HG03571 (cell line): ENCODE measurements around the gene SERINC5.
"Not testable (repeated sequence)": the region's sequence is repeated elsewhere in the genome, so short reads cannot be mapped to it uniquely, and the experiment has no call there.

Experiments used
- ATAC-seq: cut with Tn5 transposase; IDR thresholded peaks from one replicate; pipeline ENCODE4 v1.9.1; 2021; ENCODE audit not compliant: unreplicated experiment

Gene SERINC5

DNA sequence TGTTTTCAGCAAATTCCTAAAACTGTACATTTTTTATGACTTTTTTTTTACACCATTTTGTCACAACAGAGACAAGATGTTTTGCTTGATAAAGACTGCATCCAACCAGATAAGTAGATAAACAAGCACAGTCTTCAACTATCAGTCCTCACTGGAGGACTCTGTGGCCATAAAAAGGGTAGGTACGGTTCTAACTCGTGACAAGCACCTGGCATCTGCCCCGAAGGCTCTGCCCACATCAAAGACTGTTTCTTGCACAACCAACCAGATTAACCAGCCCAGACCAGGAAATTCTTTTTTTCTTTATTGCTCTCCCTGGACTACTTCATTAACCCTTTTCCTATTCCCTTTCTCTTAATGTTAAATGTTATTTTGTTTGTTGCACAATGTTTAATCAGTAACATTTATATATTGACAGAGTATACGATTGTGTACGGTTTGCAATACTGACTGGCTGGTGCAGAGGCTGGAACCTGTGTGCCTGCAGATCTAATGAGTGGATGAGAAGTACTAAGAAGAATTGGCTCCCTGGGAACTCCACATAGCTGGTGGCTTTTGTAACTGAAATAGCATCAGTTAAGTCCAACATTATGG is 74.1 kb downstream of the SERINC5 start:
- ATAC-seq: no peak

DNA sequence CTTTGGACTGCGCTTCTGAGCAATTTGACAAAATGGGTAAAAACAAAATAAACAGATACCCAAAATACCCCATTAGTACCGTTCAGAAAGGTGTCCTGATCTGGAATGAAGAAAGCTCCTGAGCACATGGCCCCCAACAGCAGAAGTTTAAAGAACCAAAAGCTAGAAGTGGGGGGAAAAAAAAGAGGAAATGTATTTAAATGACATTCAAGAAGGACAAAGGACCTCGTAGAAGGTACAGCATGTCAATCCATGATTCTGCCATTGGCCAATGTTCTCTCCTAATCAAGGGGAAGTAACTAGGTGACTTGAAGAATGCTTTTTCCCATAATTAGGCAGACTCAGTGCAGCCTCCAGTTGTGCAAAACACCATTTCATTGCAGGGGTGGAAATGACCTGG is 78.6 kb downstream of the SERINC5 start:
- no peak for ATAC-seq

DNA sequence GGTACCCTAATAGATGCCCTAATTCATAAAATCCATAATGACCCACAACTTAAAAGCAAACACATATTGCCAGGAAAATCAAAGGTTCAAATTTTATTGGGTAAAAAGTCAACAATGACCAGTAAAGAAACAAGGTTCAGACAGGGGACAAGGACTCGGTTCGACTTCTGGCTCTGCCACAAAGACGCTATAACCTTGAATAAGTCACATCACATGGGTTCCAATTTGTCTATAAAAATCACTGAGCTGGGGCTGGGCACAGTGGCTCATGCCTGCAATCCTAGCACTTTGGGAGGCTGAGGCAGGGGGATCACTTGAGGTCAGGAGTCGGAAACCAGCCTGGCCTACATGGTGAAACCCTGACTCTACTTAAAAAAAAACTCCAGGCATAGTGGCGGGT is 80.5 kb downstream of the SERINC5 start:
- ATAC-seq: no peak

DNA sequence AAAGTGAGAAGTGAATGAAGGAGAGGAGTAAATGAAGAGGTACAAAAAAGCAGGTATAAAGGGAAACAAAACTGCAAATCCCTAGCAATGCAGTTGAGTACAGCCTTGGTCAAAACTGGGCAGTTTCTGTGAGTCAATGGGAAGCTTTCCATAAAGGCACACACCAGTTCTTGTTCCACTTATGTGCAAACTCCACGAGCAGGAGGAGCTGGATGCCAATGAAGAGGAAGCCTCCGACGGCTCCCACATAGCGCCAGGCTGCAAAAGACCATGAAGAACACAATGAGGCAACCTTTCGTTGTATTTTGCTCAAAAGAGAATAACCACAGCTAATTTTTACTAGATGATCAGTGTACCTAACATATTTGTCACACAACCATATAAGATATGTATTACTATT is 81.1 kb downstream of the SERINC5 start:
- ATAC-seq: no peak

DNA sequence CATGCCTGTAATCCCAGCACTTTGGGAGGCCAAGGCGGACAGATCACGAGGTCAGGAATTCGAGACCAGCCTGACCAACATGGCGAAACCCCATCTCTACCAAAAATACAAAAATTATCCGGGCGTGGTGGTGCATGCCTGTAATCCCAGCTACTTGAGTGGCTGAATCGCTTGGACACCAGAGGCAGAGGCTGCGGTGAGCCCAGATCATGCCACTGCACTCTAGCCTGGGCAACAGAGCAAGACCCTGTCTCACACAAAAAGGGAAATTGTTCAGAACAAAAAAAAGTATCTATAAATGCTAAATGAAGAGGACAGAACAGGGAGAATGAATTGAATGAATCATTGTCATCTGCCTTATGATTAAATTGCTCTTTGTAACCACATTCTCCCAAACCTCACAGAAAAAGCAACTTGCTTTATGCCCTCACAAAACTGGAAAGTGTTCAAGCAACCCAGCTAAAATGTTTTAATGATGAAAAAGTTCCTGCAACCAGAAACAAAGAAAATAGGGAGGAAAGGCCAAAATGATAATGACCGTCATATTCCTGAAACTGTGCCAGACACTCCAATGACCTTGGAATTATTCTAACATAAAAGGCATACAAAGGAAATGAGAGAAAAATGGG is 83.7 kb downstream of the SERINC5 start:
- no peak for ATAC-seq

DNA sequence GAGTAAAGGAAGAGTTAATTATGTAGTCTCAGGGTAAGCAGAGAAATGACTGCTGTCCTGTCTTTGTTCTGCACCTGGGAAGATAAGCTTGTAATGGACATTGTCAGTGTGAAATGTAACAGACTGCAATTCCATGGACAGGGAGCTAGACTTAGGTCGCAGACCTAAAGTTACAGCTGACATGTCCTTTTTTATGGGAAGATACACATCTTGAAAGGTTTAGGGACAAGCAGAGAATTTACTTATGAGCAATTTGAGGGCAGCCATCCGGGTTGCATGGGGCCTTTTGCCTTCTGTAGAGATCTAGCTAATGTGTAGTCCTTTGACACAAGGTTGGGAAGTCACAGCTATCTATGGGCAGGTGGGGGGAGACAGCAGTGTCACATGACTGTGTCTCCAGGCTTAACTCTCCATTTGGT is 85.7 kb downstream of the SERINC5 start:
- no peak for ATAC-seq

DNA sequence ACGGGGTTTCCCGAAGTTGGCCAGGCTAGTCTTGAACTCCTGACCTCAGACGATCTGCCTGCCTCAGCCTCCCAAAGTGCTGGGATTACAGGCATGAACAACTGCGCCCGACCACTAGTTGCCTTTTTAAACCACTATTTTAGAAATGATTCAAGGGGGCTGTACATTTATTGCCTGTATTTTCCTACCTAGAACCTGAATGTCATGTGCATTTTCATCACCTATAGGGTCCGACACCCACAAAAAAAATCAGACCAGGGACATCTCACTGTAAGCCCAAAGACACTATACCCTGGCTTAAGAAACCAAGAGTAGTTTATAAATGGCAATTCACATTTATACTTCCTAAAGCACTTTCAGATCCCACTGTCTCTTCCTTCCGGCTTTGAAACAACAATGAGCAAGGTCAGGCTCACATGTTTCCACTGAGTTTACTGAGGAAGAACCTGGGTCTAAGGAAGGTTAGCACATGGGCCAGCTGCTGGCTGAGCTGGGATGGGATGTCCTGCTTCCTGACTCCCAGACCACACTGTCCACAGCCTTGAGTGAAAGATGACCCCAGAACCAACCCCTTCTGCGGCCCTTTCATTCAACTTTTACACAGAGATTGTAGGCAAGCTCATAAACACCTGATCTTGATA is 87.3 kb downstream of the SERINC5 start:
- ATAC-seq: no peak

DNA sequence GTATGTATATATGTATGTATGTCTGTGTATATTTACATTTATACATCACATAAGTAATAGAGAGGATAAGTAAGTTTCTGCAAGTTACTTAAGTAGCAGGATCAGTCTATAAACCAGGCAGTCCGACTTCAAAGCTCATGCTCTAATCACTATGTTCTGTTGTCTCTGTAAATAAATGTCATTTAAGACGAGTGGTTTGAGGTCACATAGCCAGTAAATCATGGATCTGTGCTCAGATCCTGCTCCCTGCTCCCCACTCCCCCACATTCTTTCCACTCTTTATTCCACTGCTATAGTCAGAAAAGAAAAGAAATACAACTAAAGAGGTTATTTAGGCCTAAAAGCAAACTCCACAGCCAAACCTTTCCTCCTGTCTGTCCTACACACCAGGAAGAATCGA is 90.4 kb downstream of the SERINC5 start:
- ATAC-seq: no peak

DNA sequence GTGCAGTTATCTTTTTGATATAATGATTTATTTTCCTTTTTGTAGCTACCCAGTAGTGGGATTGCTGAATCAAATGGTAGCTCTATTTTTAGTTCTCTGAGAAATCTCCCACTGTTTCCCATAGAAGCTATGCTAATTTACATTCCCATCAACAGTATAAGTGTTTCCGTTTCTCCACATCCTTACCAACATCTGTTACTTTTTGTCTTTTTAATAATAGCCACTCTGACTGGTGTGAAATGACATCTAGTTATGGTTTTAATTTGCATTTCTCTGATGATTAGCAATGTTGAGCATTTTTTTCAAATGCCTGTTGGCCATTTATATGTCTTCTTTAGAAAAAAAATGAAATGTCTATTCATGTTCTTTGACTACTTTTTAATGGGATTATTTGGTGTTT is 94.7 kb downstream of the SERINC5 start:
- ATAC-seq: no peak

DNA sequence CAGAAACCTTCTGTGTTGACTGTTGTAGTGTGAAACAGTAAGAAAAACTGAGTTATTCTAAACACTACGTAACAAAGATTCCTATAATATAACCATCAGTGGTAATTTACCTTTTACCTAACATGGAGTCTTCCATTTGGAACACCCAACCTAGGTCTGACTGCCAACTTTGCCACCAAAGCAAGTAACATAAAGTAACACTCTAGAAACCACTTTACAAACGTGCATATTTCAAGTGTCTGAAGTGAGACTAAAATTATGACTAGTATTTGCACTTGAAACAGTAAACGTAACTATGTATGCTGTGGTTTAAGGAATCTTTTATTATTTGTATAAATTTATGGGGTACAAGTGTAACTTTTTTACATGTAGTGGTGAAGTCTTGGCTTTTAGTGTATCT is 95.6 kb downstream of the SERINC5 start:
- no peak for ATAC-seq

DNA sequence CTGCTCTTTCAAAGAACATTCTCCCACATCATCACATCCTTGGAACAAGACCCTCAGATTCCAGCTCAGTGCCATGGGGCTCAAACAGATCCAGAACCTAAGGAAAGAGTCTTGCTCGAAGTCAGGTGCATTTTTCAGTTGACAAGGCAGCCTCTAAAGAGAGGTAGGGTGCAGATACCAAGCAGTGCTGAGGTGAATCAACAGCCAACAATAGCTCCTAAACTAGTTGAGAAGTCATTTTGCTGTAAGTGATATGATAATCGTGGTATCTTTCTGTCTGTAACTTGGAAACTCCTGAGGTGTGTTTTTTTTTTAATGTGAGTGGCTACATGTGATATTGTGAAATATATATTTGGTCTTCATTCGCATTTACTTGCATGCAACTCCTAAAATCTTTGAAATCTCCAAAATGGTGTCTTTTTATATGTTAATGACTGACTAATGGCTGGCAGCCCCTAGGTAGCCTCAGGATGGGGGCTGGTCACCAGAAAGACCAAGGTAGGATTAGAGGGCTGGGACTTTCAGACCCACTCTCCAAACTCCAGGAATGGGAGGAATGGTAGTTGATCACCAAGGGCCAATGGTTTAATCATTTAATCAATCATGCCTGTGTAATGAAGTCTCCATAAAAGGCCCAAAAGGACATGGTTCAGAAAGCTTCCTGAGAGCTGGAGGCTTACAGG is 96.6 kb downstream of the SERINC5 start:
- no peak for ATAC-seq

DNA sequence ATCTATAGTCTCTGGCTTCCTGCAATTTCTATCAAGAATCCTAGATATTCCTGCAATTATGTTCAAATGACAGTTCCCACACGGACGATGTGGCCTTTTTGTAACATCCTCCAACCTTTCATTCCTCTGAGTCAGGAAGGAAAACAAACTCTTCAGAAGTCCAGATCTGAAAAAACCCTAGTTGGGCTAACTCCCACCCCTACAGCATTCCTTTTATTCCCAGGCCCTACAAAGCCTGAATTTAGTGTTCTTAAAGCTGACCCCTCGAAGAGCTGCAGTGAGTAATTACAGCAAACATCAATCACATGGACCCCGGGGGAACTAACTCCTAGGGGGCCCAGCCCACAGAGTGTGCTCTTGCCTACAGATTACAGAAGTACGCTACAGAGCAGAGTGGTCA is 99.7 kb downstream of the SERINC5 start:
- ATAC-seq: no peak

DNA sequence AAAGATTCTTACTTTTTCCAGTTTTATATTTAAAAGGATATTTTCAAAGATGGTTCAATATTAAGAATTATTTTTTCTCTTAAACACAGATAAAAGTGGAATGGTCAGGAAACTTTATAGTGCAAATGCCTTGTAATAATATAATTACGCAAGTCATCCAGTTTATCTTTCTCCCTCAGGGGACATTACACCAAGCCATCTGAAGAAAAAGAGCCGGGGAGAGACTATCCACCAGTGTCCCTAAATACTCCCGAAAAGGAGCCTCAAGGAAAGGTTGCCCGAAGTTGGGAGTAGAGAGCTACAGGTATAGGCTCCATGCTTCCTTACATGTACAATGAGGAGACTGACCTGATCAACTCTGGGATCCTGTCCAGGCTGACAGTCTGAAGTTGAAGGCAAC is 101.1 kb downstream of the SERINC5 start:
- no peak for ATAC-seq

DNA sequence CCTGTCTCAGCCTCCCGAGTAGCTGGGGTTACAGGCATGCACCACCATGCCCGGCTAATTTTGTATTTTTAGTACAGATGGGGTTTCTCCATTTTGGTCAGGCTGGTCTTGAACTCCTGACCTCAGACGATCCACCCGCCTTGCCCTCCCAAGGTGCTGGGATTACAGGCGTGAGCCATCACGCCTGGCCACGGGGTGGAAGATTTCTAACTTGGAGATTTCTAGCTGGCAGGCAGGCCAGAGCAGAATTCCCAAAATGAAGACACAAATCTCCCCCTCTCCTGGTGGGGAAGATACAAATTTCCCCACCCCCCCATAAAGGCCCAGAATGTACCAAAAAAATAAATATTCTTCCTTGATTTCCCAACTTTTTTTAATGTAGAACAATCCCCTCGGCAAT is 101.6 kb downstream of the SERINC5 start:
- not testable (repeated sequence) for ATAC-seq

DNA sequence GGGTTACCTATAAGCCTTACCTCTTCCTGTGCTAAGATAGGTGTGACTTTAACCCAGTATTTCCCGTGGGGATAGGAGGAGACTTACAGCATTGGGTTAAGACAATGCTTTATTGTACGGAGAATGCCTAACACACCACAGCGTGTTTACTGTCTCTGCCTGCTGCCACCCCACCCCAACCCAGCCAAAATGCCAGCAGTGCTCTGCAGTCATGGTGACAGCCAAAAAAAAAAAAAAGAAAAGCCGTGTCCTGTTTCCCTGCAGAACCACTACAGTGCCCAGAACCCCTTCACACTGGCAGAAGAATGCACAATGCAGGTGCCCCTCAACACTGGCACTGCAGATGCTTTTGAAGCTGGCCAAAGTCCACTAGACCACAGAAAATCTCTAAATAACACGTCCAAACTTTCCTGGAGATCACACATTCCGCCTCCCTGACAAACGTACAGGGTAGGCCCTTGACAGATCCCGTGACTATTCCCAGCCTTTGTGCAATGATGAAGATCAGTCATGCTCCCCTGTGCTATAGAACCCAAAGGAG is 102.2 kb downstream of the SERINC5 start:
- ATAC-seq: no peak

DNA sequence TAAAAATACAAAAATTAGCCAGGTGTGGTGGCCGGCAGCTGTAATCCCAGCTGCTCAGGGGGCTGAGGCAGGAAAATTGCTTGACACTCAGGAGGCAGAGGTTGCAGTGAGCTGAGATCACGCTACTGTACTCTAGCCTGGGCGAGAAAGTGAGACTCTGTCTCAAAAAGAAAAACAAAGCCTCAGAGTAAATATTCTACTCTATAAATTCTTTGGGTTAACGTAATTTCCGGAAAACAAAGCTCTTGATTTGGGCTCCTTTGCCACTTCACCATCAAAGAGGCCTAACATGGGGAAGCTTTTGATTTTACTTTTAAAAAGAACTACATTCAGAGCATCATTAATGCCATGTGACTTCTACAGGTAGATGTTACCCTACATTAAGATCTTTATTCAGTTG is 103.1 kb downstream of the SERINC5 start:
- no peak for ATAC-seq

DNA sequence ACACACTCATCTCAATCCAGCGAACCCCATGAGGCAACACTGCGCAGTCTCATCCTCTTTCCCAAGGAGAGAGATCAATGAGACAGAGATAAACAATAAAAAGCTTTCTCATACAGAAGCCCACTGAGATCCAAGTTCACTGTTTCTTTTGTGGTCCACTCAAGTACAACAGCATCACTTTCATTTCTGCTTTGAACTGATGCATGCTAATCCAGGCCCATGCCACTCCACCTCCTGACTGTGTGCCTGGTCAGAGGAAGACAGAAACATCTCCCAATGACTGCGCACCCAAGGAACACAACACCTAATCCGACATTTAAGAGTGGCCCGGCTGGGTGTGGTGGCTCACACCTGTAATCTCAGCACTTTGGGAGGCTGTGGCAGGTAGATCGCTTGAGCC is 104.0 kb downstream of the SERINC5 start:
- no peak for ATAC-seq

DNA sequence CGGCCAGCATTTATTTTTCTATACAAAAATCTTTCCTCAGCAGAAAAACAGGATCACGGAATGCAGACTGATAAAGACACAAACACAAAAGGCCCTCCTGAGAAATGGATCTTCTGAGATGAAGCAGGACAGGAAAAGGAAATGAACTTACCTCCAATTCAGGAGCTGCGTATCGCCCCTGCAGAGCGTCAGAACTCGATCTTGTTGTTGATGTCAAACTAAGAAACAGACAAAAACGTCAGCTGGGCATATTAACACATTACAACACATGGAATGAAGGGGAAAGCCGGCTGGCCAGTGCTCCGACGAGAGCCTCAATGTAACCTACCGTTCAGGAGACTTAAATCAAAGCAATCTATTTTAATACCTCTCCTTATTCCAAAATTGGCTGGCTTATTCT is 105.1 kb downstream of the SERINC5 start:
- ATAC-seq: no peak

DNA sequence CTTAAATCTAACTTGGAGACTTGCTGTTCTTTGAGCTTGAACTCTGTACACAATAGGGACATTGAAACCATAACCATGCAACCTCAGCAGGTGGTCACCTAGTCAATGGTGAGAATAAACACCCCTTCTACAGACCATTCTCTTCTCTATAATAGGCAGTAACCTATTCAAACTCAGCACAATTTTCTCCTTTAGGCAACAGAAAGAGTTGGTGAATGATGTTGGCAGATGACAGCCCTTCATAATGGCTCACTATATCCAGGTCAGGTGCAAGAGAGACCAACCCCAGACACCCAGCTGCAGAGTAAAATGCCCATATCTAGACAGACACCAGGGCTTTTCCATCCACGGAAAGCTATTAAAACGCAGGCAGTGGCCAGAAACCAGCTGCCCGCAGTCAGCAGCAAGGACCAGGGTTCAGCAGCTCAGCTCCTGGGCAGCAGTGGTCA is 106.7 kb downstream of the SERINC5 start:
- ATAC-seq: no peak

DNA sequence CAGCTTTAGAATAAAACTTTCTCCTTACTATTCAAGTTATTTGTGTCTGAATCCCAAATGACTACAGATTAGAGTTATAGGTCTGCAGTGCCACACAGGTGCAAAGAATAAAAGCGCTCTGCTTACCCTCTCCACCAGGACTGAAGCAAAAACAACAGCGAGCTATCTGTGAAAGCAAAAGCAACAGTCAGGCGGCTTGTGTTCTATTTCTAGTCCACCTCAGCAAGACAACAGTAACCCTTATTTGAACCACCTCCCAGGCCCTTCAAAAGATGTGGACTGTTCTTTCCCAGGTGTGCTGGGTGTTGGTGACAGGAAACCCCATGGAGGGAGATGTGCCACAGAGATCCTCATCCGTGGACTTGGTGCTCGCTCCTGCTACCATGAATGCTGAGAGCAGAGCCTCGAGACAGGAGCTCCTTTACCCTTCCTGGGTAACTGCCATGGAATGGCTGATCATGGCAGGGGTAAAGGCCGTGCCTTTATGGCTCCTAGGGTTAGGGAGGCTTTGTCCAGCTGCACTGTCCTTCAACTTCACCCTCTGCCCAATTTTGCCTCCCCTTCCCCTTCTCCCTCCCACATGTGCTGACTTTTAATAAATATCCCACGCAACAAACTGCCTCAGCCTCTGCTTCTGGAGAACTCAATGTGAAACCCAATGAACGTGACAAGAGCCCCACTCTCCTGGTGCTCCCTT is 108.6 kb downstream of the SERINC5 start:
- no peak for ATAC-seq

DNA sequence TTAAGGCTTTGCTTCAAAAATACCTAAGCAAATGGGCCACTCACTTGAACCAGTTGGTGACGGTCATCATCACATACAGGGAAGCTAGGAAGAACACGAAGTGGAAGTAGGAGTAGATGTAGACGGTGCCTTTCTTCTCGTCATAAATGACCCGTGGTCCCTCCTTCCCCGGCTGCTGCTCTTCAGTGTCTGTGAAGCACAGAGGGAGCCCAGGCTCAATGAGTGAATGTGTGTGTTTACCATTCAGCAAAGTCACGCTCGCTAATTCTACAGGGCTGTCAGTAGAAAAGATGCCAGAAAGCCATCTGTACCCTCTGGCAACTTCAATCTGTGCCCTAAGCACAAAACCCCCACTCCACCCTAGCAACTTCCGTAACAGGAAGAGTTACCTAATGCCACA is 109.8 kb downstream of the SERINC5 start:
- no peak for ATAC-seq
